LoVo (cell line): ENCODE measurements around the gene SPRN.
"Not testable (repeated sequence)": the region's sequence is repeated elsewhere in the genome, so short reads cannot be mapped to it uniquely, and the experiment has no call there.

ENCODE experiments used
- DNase-seq: peaks from one replicate; pipeline ENCODE4 v3.0.0-alpha.2; 2016; ENCODE audit warnings: low spot score

The SPRN gene

DNA sequence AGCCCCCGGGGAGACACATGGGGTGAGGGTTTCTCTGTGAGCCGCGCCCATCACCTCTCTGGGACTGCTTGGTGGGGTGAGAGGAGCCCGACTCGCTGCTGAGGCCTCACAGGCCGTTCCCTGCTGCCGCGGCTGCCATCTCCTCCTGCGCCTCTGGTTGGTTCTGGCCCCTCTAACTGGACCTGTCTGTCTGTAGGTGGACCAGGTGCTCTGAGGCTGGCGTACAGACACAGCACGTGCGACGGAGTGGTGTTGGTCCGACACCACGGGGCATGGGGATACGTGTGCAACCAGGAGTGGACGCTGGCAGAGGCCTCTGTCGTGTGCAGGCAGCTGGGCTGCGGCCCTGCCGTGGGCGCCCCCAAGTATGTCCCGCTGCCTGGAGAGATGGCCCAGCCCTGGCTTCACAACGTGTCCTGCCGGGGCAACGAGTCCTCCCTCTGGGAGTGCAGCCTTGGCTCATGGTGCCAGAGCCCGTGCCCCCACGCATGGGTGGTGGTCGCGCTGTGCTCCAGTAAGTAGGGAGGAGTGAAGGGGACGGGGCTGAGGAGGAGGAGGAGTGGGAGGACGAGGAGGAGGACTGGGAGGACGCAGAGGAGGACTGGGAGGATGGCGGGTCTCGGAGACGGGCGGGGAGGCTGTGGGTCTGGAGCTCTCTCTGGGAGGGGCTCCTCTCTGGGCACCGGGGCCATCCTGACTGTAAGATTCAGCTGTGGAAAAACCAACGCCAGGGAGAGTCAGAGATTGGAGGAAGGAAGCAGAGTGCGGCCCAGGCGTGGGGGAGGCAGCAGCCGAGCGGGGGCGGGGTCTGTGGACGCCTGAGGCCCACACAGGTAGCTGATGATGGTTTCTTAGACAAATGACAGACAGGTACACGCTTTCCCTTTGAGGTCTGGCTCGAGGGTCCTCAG, 31.9 kb upstream of the SPRN start:
- DNase-seq: no peak

DNA sequence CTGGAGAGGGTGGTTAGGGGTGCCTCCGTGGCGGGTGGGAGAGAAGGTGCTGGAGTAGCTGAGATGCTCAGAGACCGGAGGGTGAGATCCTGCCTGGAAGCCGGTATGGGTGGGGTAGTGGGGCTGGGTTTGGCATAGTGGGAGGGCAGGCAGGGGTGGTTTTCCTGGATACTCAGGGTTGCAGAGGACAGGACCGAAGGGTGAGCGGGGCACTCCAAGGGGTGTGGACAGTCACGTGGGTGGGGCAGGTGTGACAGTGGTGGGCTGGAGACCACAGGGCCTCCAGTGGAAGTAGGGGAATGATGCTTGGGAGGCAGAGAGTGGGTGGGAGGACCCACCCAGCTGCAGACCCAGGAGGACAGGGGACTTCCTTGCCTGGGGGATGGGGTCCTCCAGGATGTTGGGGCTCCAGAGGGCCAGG, 31.2 kb upstream of the SPRN start:
- DNase-seq: no peak

DNA sequence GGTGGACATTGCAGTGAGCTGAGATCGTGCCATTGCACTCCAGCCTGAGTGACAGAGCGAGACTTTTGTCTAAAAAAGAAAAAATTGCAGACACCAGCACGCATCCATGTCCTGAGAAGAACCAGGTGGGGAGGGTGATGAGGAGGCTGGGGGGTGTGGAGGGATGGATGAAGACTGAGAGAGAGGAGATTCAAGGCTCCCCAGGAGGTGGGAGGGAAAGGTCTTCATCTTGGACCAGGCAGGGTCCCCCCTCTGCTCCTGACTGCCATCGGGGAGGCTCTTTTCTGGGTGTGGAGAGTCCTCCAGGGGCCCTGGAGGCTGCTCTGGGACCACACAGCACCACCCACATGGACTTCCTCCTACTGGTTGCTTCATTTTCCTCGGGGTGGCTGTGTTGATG, 30.8 kb upstream of the SPRN start:
- no peak for DNase-seq

DNA sequence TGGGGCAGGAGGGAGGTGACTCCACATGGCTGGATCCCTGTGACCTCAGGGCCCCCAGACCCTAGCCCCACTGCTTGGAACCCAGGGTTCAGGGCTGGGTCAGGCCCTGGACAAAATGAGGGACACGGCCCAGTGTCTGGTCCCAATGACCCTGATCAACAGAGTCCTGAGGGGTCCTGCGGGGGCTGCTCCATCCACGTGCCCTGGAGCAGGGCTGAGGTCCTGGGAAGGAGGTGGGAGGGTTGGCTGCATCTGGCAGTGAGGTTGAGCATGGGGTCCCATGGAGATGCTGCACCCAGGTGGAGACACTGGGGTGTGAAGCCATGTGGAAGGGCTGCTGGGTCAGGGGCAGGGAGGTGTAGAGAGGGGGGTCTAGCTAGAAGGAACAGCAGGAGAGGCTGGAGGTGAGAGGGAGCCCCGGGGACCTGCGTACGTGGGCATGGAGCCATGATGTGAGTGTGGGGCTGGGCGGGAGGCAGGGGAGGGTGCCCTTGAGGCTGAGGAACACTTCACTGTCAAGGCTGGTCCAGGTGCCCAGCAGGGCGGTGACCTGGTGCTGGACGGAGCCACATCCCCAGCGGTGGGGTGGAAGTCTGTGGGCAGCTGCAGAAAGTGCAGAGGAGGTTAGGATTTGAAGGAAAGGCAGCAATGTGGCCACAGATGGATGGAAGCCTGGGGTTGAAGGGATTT, 29.9 kb upstream of the SPRN start:
- DNase-seq: no peak

DNA sequence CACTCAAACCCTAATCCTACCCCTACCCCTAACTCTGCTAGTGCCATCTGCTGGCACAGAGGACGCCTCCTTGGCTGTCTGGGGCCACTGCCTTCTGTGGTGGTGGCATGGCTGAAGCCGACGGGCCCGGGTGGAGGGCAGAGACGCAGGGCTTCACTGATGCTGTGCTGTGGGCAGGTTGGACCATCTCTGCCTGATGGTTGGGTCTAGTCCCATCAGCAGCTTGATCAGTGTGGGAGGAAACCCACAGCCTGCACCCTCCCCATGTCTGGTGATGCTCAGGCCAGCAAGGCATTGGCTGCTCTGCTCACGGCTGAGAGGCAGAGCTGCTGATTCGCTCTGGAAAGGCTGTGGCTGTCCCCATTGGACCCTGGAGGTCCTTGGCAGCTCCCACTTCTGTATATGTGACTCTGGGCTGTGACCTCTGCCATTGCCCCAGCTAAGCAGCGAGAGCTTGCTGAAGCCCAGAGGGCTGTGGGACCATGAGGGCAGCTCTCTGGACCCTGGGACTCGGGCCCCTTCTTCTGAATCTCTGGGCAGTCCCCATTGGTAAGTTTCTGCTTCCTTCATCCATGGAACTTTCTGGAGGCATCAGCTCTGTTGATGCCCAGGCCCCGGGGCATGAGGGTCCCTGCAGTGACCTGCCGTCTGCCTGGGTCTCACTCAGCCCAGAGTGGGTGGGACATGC, 29.2 kb upstream of the SPRN start, which contains the start of gene SCART1:
TSS of gene SCART1 (plus strand) at position 430 of the 688 bp plus-strand sequence. CDS start at position 483, 53 bp downstream.
- DNase-seq: no peak

DNA sequence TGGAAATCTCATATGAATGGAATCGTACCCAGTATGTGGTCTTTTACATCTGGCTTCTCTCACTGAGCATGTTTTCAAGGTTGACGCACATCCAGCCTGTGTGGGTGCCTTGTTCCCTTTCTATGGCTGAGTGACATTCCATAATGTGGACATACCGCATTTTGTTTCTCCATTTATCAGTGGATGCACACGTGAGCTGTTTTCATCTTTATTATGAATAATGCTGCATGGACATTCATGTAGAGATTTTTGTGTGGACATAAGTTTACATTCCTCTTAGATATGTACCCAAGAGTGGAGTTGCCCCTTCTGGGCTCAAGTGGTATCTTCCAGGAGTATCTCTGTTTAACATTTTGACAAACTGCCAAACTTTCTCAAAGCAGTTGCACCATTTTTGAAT, 28.0 kb upstream of the SPRN start:
- DNase-seq: no peak

DNA sequence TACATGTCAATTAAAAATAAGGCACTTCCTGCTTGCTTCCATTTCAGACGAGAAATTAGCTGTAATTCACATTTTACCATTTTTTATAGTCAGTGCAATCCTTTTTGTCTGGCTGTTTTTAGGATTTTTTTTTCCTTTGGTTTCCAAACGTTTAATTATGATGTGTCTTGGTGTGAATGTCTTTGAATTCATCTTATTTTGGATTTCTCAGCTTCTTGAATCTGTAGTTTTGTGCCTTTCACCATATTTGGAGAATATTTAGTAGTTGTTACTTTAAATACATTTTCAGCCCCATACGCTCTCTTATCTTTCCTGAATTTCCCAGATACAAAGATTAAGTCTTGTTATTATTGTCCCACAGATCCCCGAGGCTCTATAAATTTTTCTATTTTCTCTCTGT, 26.9 kb upstream of the SPRN start:
- DNase-seq: no peak

DNA sequence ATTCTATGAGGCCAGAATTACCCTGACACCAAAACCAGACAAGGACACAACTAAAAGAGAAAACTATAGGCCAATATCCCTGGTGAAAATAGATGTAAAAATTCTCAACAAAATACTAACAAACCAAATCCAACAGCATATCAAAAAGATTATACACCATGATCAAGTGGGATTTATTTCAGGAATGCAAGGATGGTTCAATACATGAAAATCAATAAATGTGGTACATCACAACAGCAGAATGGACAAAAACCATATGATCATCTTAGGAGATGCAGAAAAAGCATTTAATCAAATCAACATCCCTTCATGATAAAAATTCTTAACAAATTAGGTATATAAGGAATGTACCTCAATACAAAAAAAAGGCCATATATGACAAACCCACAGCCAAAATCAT, 23.7 kb upstream of the SPRN start:
- no peak for DNase-seq

DNA sequence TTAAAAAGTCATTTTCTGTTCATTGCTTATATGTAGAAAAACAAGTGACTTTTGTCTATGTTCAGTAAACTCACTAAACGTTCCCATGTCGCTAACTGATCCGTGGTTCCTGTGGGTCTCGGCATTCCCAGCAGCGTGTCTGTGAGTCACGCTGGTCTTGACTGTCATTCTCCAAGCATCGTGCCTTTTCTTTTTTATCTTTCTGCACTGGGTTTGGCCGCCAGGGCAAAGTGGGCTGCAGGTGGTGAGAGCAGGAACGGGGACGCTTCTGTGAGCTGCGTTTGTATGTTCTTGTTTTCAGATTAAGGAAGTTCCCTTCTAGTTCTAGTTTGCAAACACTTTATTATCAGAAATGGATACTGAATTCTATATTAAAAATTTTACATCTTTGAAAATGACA, 22.6 kb upstream of the SPRN start:
- no peak for DNase-seq

DNA sequence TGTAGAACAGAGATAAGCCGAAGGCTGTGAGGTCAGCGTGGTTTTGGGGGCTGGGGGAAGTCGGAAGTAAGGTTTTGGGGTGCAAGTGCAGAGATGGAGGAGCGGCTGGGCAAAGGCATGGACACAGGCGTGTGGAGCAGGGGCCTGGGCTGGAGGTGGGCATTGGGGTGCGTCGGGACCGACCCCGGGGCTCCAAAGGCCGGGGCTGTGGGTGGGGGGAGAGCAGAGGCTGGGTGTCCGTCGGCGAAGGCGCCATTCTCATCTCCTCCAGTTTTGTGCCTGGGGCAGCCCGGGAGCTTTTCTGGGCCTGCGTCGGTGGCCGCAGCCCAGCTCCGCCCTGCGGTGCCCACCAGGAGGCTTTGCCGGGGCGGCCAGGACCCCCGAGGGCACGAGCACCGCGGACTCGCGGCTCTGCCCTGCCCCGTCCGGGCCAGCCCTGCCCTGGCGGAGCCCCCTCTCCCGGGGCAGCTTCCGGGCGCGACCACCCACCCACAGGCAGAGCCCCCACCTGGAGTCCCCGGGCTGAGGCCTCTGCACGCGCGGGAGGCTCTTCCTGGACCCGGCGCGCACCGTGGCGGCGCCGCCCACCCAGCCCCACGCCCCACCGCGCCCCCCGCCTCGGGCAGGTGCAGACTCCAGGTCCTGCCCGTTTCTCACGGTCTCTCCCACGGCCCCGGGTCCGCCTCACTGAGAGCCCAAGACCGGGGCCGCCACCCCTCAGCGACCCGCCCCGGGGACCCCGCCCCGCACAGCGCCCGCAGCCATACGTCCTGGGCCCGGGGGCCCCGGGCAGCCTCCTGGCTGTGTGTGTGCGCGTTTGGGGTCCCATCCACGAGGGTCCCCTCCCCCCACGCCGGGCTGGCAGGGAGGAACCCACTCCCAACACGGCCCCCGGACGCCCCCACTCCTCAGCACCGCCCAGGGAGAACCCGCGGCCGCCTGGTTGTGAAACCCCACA, 21.6 kb upstream of the SPRN start:
- no peak for DNase-seq

DNA sequence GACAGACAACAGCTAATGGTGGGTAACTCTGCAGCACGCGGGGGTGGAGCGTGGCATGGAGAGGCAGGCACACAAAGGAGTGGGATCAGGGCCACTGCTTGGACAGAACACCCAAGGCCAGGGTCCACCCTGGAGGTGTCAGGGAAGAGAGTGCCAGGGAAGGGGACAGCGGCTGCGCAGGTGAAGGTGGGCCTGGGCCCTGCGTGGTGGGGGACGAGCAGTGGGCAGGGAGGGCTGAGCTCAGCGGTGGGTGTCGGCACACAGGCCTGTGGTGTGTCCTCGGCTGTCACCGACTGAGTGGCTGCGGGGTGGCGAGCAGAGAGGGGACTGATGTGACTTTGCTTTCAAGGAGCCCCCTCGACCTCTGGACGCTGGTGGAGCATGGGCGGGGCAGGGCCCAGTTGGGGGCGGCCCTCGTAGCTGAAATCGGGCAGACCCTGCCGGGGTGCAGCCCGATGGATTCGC, 20.9 kb upstream of the SPRN start:
- no peak for DNase-seq

DNA sequence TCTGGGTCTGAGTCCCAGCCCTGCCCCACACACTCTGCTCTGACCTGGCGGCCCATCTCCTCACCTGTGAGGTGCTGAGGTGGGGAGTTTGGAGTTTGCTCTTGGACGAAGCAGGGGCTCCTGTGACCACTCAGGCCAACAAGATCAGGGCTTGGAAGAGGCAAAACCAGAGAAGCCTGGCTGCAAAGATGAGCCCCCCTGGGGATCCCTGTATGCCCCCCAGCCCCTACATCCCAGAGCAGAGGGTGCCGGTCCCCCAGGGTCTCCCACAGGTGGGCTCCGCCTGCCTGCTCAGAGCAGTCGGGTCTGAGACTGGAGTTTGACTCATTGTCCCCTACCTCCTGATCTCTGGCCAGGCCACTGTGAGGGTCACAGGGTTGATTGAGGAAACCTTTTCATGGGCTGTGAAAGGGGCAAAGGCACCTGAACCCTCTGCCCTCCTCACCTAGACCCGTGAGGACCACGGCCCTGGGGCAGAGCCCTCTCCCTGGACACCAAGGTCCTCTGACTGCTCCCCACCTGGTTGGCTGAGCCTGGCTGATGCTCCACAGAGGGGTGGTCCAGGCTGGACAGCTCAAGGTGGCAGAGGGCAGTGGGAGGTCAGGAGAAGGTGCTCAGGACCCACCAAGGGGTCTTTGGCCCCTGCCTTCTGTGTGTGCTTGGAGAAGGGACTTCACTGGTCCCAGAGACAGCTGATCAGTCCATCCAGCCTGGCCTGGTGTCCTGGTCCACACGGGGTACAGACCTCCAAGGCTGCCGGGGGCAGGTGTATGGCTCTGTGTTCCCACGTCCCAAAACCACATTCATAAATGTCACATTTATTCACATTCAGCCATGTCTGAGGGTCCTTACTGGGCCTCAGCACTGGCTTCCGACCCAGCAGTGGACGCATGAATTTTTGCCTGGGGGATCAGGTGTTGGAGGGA, 20.2 kb upstream of the SPRN start:
- DNase-seq: no peak

DNA sequence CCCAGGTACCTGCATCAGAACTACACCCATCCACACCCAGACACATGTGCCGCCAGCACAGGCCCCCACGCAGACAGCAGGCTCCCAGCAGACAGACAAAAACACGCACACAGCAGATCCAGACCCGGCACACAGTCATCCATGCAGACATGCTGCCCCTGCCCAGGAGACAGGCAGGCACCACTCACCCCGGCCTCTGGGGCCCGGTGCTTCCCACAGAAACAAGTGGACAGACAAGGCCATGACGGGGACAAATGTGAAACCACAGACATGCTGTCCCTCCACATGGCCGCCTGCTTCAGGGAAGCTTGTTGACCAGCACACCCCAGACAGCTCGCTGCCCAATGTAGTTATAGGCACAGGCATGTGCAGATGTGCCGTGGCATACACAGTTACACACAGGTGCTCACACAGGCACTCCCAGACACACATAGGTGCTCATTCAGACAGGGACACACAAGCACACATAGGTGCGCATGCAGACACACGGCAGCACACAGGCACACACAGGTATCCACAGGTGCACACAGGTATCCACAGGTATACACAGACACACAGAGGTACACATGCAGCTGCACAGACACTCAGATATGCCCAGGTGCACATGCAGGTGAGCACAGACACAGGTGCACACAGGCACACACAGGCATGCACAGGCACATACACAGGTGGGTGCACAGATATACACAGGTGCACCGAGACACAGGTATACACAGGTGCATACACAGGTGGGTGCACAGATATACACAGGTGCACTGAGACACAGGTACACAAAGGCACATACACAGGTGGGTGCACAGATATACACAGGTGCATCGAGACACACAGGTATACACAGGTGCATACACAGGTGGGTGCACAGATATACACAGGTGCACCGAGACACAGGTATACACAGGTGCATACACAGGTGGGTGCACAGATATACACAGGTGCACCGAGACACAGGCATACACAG, 18.8 kb upstream of the SPRN start:
- no peak for DNase-seq

DNA sequence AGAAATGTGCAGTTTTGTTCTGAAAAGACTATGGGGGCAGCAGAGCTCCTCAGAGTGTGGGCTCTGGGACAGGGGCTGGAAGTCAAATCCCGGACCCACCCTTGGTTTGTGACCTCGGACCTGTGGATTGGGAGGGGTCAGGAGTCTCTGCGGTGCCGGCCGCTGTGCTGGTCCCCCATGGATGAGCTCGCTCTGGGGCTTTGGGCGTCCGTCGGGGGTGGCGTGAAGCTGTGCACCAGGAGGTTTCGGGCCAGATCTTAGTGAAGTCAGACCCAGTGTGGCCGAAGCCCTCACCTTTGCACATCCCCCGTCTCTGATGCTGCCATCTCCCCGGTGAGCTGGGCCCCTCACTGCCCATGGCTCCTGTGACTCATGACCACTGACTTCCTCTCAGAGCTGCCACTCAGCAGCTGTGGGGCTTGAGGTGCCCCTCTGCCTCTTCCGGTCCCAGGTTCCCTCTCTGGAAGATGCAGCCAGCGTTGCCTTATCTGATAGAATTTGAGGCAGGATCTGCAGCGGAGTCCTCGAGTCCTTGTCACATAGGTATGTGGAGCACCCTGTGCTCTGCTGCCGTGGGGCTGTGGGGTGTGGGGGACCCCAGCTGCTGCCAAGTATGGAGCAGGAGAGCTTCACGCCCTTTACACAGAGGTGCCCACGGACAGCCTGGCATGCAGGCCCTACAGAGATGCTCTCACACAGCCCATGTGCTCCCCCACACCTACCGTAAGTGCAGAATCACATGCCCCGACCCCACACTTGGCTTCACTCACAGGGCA, 18.0 kb upstream of the SPRN start:
- DNase-seq: no peak

DNA sequence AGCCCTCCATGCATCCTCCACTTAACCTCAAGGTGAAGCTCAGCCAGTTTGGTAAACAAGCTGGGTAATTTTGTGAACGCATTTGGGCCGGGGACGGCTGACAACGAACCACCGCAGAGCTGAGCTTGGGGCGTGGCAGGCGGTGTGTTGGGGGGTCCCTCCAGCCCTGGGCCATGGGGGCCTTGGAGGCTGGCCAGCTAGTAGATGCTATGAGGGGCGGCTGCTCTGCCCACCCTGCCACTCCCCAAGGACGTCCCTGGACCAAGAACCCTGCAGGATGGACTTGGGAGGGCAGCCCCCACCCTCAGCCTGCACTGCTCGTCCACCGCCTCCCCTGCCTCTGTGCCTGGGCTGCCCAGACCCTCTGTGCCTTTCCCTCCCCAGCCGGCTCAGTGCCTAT, 17.4 kb upstream of the SPRN start:
- no peak for DNase-seq

DNA sequence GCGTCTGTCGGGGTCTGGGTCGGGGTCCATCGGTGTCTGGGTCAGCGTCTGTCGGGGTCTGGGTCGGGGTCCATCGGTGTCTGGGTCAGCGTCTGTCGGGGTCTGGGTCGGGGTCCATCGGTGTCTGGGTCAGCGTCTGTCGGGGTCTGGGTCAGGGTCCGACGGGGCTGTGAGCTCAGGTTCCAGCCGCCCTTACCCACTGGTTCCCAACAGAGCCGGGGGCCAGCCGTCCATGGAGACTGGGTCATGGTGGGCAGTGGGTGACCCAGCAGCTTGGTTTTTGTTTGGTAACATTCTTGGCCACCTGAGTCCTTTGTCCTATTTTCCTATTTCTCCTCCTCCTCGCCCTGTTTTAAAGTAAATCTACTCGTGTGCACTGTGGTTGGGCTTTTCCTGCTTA, 16.9 kb upstream of the SPRN start:
- not testable (repeated sequence) for DNase-seq

DNA sequence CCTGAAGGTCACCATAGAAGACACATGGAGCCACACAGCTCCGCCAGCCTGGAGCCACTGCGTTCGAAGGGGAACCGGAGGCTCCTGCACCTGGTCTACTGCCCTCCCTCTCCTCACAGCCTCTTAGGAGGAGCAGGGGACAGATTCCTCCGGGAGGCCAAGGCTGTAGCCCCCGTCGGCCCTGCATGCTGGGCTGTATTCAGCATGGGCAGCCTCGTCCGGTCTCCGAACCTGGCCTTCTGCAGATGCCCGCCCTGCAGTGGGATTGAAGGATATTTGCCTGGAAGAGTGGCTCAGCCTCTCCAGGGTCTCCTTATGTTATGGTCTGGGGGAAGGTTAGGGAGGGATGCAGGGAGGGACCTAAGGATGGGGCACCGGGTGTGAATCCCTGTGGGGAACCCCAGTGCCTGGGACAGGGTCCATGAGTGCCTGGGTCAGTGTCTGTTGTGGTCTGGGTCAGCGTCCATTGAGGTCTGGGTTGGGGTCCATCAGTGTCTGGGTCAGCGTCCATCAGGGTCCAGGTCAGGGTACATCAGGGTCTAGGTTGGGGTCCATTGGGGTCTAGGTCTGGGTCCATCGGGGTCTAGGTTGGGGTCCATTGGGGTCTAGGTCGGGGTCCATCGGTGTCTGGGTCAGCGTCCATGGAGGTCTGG, 16.3 kb upstream of the SPRN start:
- DNase-seq: no peak
